Right lobe of liver (tissue), 6 donors: Measurements from ENCODE around the gene MAP3K2. TPM values are rescaled to one million over a fixed set of nuclear protein-coding genes. Genes with fewer than 3 reads are reported as not detected.
A peak's percentile ranks its signal among the peaks of the same experiment; 100 is the strongest.

Source experiments
- ATAC-seq, 4 donors: fragments of 200-7000 bp; cut with Tn5 transposase; one replicate each; pipeline ENCODE4 v1.9.1; 2020; ENCODE audit warnings: mild to moderate bottlenecking in 4 of 4, moderate library complexity in 4 of 4
- DNase-seq, 3 donors: peaks; one replicate each; pipeline ENCODE4 v3.0.0-alpha.2; 2020
- H3K27ac ChIP-seq, 3 donors: fragments of 200-600 bp; one replicate each; pipeline ENCODE4 v1.8.0; 2022
- H3K27me3 ChIP-seq, 2 donors: fragments of 200-600 bp; one replicate each; pipeline ENCODE4 v1.8.0; 2022
- H3K36me3 ChIP-seq, 4 donors: fragments of 200-600 bp; sonication (generic) in 1 of 4; one replicate each; pipeline versions ENCODE4 v1.5.1 to v1.8.0; 2017 to 2022; ENCODE audit warnings: control low read depth in 1 of 4
- H3K4me1 ChIP-seq, 4 donors: fragments of 200-600 bp; sonication (generic) in 1 of 4; one replicate each; pipeline versions ENCODE4 v1.5.1 to v1.8.0; 2017 to 2022; ENCODE audit warnings: control low read depth in 1 of 4
- H3K4me3 ChIP-seq, 3 donors: fragments of 200-600 bp; one replicate each; pipeline ENCODE4 v1.8.0; 2022
- H3K9me3 ChIP-seq, 4 donors: fragments of 200-600 bp; sonication (generic) in 1 of 4; one replicate each; pipeline versions ENCODE4 v1.5.1 to v1.8.0; 2017 to 2022; ENCODE audit warnings: control low read depth in 1 of 4
- POLR2A ChIP-seq: fragments of 450-650 bp; IDR thresholded peaks from one replicate; pipeline ENCODE4 v1.6.1; 2017; ENCODE audit warnings: antibody characterized with exemption, mild to moderate bottlenecking
- WGBS: methylation state at CpG from one replicate; pipeline ENCODE4 v1.1.6; 2018; ENCODE audit warnings: low coverage, low lambda C conversion rate; ENCODE audit not compliant: insufficient coverage; ENCODE audit errors: missing lambda C conversion rate; 5-methylcytosine and 5-hydroxymethylcytosine counted together
- intact Hi-C, 2 donors: fragments of 100-400 bp; cut with DNase I; formaldehyde crosslinking; loops; one replicate each; pipeline versions ENCODE4 v1.11.2 to v1.14.1; 2022
- total RNA-seq, 6 experiments: library from RNA; depleted of rRNA in 2 of 6; stranded (reverse); fragments of >200 nt in 2 of 6; fragmentation: NEBNext Ultra II Directional in 3 of 6; extraction: Animal tissue kit (Norgen Biotek cat#: 25700) in 3 of 6; gene quantifications; one replicate each; pipeline versions ENCODE4 v1.1.0 to v1.2.4, GENCODE V29; 2016 to 2023
- TF ChIP-seq, protein P1 (sequence below), 4 donors: fragments of 200-600 bp in 3 of 4; fragments of 450-650 bp in 1 of 4; IDR thresholded peaks; one replicate each; pipeline versions ENCODE4 v1.5.1 to v1.8.0; 2016 to 2022; ENCODE audit warnings: antibody characterized with exemption in 4 of 4, mild to moderate bottlenecking in 2 of 4
- donor health status: DM: no; HTN: yes; CAD: no.
- donor health status: DM: no; HTN: no; CAD: no.
- donor health status: DM: no; HTN: no; CAD: no.
- donor health status: DM: no; HTN: yes; CAD: no.
- donor health status: DM: no; HTN: yes; CAD: no.

Gene MAP3K2
- total RNA-seq, 6 experiments from 2014 or later: 28.6 to 45.1 (median 39.8) TPM

DNA sequence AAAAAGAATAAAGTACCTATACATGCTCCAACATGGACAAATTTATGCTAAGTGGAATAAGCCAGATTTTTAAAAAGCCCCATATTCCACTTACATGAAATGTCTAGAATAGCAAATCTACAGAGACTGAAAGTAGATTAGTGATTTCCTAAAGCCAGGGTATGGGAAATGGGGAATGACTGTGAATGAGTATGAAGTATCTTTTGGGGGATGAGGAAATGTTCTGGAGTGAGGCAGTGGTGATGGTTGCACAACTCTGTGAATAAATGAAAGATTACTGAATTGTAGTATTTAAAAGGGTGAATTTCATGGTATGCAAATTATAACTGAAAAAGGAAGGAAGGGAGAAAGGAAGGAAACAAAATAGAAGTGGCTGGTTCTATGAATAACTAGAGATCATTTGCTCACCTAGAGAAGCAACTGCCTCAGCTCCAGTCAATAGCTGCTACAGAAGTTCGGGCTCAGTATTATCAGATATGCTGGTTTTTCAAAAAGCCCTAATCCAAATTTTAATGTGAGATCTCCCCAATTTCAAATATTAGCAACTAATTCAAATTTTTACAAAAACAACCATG, 39.3 kb downstream of the MAP3K2 start:
- Histone ChIP-seq H3K27ac (no peak overlapping the region), H3K4me3 (no peak overlapping the region), H3K27me3 (no peaks in the 10 kb centered on the region), H3K9me3 (no peaks in the 10 kb centered on the region), H3K4me1 (peaks cover 0 to 36% (median 4%) of the 10 kb centered on the region in 4 donors), H3K36me3 (no peaks in the 10 kb centered on the region)
- intact Hi-C loops: no loop called here
- TF ChIP-seq, protein P1, sequence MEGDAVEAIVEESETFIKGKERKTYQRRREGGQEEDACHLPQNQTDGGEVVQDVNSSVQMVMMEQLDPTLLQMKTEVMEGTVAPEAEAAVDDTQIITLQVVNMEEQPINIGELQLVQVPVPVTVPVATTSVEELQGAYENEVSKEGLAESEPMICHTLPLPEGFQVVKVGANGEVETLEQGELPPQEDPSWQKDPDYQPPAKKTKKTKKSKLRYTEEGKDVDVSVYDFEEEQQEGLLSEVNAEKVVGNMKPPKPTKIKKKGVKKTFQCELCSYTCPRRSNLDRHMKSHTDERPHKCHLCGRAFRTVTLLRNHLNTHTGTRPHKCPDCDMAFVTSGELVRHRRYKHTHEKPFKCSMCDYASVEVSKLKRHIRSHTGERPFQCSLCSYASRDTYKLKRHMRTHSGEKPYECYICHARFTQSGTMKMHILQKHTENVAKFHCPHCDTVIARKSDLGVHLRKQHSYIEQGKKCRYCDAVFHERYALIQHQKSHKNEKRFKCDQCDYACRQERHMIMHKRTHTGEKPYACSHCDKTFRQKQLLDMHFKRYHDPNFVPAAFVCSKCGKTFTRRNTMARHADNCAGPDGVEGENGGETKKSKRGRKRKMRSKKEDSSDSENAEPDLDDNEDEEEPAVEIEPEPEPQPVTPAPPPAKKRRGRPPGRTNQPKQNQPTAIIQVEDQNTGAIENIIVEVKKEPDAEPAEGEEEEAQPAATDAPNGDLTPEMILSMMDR (IDR thresholded peaks at IDR 0.05): no peak
- TF ChIP-seq POLR2A: no peak
- 64% methylated on average over 1 of the region's 1 CpG for WGBS
- ATAC-seq (peak in 3 of 4 donors; percentile 41 to 69 (median 54)), DNase-seq (no peak)

DNA sequence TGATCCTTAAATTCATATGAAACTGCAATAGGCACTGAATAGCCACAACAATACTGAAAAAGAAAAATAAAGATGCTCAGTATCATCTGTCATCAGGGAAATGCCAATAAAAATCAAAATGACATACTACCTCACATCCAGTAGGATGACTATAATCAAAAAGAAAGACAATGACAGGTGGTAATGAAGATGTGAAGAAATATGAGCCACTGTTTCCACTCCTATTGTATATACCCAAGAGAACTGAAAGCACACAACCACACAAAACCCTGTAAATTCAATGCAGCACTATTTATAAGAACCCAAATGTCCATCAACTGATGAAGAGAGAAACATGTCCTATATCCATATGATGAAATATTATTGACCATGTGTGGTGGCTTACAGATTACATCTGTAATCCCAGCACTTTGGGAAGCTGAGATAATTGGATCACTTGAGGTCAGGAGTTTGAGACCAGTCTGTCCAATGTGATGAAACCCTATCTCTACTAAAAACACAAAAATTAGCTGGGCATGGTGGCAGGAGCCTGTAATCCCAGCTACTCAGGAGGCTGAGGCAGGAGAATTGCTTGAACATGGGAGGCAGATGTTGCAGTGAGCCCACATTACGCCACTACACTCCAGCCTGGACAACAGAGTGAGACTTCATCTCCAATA, 39.9 kb downstream of the MAP3K2 start:
- Histone ChIP-seq H3K4me3 (no peak overlapping the region), H3K9me3 (no peaks in the 10 kb centered on the region), H3K4me1 (peaks cover 0 to 43% (median 4%) of the 10 kb centered on the region in 4 donors), H3K36me3 (no peaks in the 10 kb centered on the region), H3K27me3 (no peaks in the 10 kb centered on the region), H3K27ac (no peak overlapping the region)
- 100% methylated on average over 1 of the region's 1 CpG for WGBS
- ATAC-seq (no peak), DNase-seq (no peak)
- intact Hi-C loops: no loop called here
- TF ChIP-seq, protein P1 (IDR thresholded peaks at IDR 0.05): no peak
- no peak for TF ChIP-seq POLR2A

DNA sequence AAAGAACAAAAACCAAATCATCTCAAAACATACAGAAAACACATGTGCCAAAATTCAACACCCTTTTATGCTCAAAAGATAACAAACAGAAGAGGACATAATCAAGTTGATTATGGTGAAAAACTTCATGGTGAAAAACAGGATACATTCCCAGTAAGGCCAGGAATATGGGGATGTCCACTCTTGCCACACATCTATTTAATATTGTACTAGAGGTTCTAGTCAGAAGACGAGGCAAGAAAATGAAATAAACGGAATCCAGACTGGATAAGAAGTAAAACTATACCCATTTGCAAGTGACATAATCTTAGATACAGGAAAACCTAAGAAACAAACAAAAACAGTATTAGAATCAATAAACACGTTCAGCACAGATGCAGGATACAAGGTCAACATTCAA, 40.8 kb downstream of the MAP3K2 start:
- 49% methylated on average over 3 of the region's 3 CpGs for WGBS
- no peak for TF ChIP-seq POLR2A
- TF ChIP-seq, protein P1 (IDR thresholded peaks at IDR 0.05): no peak
- DNase-seq (no peak), ATAC-seq (peak in 3 of 4 donors; percentile 17 to 59 (median 29))
- no peaks in the 10 kb centered on the region for H3K36me3 ChIP-seq
- no peak overlapping the region for H3K4me3 ChIP-seq
- no peaks in the 10 kb centered on the region for H3K9me3 ChIP-seq
- no peak overlapping the region for H3K27ac ChIP-seq
- peaks cover 0 to 47% (median 4%) of the 10 kb centered on the region in 4 donors for H3K4me1 ChIP-seq
- intact Hi-C loops: no loop called here
- H3K27me3 ChIP-seq: no peaks in the 10 kb centered on the region

DNA sequence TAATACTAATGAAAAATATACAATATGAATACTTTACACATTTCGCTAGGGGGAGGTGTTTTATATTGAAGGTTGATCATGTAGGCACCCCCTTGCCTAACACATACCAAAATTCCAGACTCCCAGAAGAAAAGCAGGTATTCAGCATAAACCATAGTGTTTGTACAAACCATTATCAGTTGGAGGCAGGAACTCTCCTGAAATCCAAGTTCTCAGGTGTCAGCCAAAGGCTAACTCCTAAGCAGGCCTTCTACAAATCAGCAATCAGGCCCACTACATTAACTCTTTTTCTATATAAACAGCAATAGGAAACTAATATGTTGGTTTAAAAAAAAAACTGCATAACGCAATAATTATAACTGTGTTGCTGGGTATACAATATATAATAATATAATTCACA, 44.5 kb downstream of the MAP3K2 start:
- Histone ChIP-seq H3K36me3 (peaks cover 0 to 5% (median 0%) of the 10 kb centered on the region in 4 donors), H3K4me1 (peaks cover 0 to 39% (median 4%) of the 10 kb centered on the region in 4 donors), H3K9me3 (no peaks in the 10 kb centered on the region), H3K27me3 (no peaks in the 10 kb centered on the region), H3K4me3 (no peak overlapping the region), H3K27ac (no peak overlapping the region)
- DNase-seq: no peak
- TF ChIP-seq, protein P1 (IDR thresholded peaks at IDR 0.05): no peak
- TF ChIP-seq POLR2A: no peak
- intact Hi-C loops: no loop called here
- WGBS: 86% methylated on average over 2 of the region's 2 CpGs
- peak; percentile 41 to 74 (median 52) for ATAC-seq
